Naive thymus-derived CD4-positive, alpha-beta T cell (primary cell): ENCODE measurements around the gene GMPPB. TPM values are rescaled to one million over a fixed set of nuclear protein-coding genes. Genes with fewer than 3 reads are reported as not detected.

Experiments
- ATAC-seq: fragments of 150-1000 bp; cut with Tn5 transposase; 2 replicates; pipeline ENCODE4 v1.10.0; 2021; ENCODE audit warnings: mild to moderate bottlenecking, moderate library complexity
- CTCF ChIA-PET: fragments of 350-600 bp; sonication (Branson Sonifier 250); formaldehyde crosslinking; loops from one replicate; lab custom pipeline; 2021; ENCODE audit warnings: antibody characterized with exemption; lab: Charles Lee
- POLR2A ChIA-PET: fragments of 350-600 bp; sonication (Branson Sonifier 250); formaldehyde crosslinking; loops from one replicate; lab custom pipeline; 2021; ENCODE audit warnings: antibody characterized with exemption, inconsistent platforms; lab: Charles Lee
- DNase-seq, 9 donors: peaks; one replicate each; pipeline versions ENCODE4 v3.0.0 to v3.0.0-alpha.2; 2020 to 2022; ENCODE audit warnings: mixed read lengths in 1 of 9
- H3K27ac ChIP-seq: one replicate; pipeline ENCODE4 v1.7.0; 2013; ENCODE audit warnings: mild to moderate bottlenecking, low read depth, low read length, moderate library complexity
- H3K27me3 ChIP-seq, 2 donors: one replicate each; pipeline ENCODE4 v1.7.0; 2013; ENCODE audit warnings: low read length in 2 of 2, mild to moderate bottlenecking in 2 of 2, moderate library complexity in 2 of 2; ENCODE audit not compliant: control insufficient read depth in 2 of 2, insufficient read depth in 2 of 2
- H3K36me3 ChIP-seq, 3 experiments: 1 replicate in 2 of 3; 2 replicates in 1 of 3; pipeline ENCODE4 v1.7.0; 2013; ENCODE audit warnings: low read length in 3 of 3, mild to moderate bottlenecking in 3 of 3, moderate library complexity in 1 of 3; ENCODE audit not compliant: insufficient read depth in 3 of 3, control insufficient read depth in 2 of 3
- H3K4me1 ChIP-seq, 2 donors: one replicate each; pipeline ENCODE4 v1.7.0; 2013; ENCODE audit warnings: low read length in 2 of 2, mild to moderate bottlenecking in 2 of 2, moderate library complexity in 1 of 2; ENCODE audit not compliant: control insufficient read depth in 2 of 2, insufficient read depth in 2 of 2
- H3K4me3 ChIP-seq: 2 replicates; pipeline ENCODE4 v1.7.0; 2013; ENCODE audit warnings: mild to moderate bottlenecking, low read length
- H3K9me3 ChIP-seq, 3 experiments: 1 replicate in 2 of 3; 2 replicates in 1 of 3; pipeline ENCODE4 v1.7.0; 2013; ENCODE audit warnings: low read length in 3 of 3; ENCODE audit not compliant: control insufficient read depth in 2 of 3
- H3K27ac Mint-ChIP-seq, 9 donors: one replicate each; pipeline ENCODE4 v1.8.0; 2020 to 2022; ENCODE audit warnings: mixed read lengths in 9 of 9, mild to moderate bottlenecking in 8 of 9, moderate library complexity in 5 of 9, inconsistent platforms in 2 of 9
- H3K27me3 Mint-ChIP-seq, 5 donors: one replicate each; pipeline ENCODE4 v1.8.0; 2021 to 2022; ENCODE audit warnings: mixed read lengths in 5 of 5, mild to moderate bottlenecking in 1 of 5
- H3K36me3 Mint-ChIP-seq, 5 donors: one replicate each; pipeline ENCODE4 v1.8.0; 2020 to 2022; ENCODE audit warnings: mixed read lengths in 5 of 5, mild to moderate bottlenecking in 3 of 5, inconsistent platforms in 1 of 5
- H3K4me1 Mint-ChIP-seq, 7 donors: one replicate each; pipeline ENCODE4 v1.8.0; 2020 to 2022; ENCODE audit warnings: mixed read lengths in 7 of 7, mild to moderate bottlenecking in 3 of 7, inconsistent platforms in 1 of 7
- H3K4me3 Mint-ChIP-seq, 10 donors: one replicate each; pipeline ENCODE4 v1.8.0; 2020 to 2022; ENCODE audit warnings: mild to moderate bottlenecking in 10 of 10, mixed read lengths in 10 of 10, moderate library complexity in 6 of 10, inconsistent platforms in 2 of 10
- H3K9me3 Mint-ChIP-seq, 11 donors: one replicate each; pipeline ENCODE4 v1.8.0; 2020 to 2022; ENCODE audit warnings: mixed read lengths in 11 of 11, mild to moderate bottlenecking in 4 of 11, inconsistent platforms in 1 of 11, moderate library complexity in 1 of 11
- intact Hi-C, 2 donors: fragments of 100-400 bp; cut with micrococcal nuclease; formaldehyde crosslinking; loops; one replicate each; pipeline ENCODE4 v1.15.1; 2023
- polyA plus RNA-seq, 2 donors: library from polyadenylated mRNA; unstranded; fragments of 300-500 nt; fragmentation: Illumina TruSeq; gene quantifications; one replicate each; pipeline ENCODE4 v1.2.3, GENCODE V29; 2021
- total RNA-seq, 6 experiments: library from RNA in 5 of 6; stranded (reverse) in 5 of 6; gene quantifications; 1 replicate in 5 of 6; 2 replicates in 1 of 6; pipeline ENCODE4 v1.2.3 and lab custom pipeline; 2021 to 2026

Gene GMPPB
- total and polyA plus RNA-seq, 7 experiments from 2014 or later = 14.9 to 60.4 (median 39.3) TPM

- Mint-ChIP-seq H3K36me3 (peaks cover 0 to 16% (median 0%) of the 10 kb centered on the region in 5 donors), H3K9me3 (peaks cover 0 to 5% (median 0%) of the 10 kb centered on the region in 11 donors), H3K4me1 (peaks cover 18 to 42% (median 35%) of the 10 kb centered on the region in 7 donors), H3K4me3 (peak overlapping the region in 3 of 10 donors; percentile 45 to 92 (median 56)), H3K27me3 (no peaks in the 10 kb centered on the region), H3K27ac (peak overlapping the region in 2 of 9 donors; percentile 38 to 43)
- peaks cover 17 to 22% of the 10 kb centered on the region in 2 donors for H3K4me1 ChIP-seq
- intact Hi-C loops = loop anchor here (5.0 kb wide), 4 partner anchors 34 to 206 kb away; partner anchors contain the start of genes MON1A (in 1 of the 2), MST1 (in 1 of the 2), RNF123 (in 1 of the 2) and TRAIP (in 1 of the 2)
- H3K27ac ChIP-seq = no peak overlapping the region
- H3K4me3 ChIP-seq = no peak overlapping the region
- DNase-seq (no peak), ATAC-seq (no peak)
- CTCF ChIA-PET = interaction anchor here (1.2 kb wide), 1 partner anchor 117 kb away, joined by 4 read pairs; no protein-coding TSS in a partner anchor
- H3K36me3 ChIP-seq = peaks cover 0 to 29% (median 0%) of the 10 kb centered on the region in 3 experiments
- H3K9me3 ChIP-seq = no peaks in the 10 kb centered on the region
- H3K27me3 ChIP-seq = no peaks in the 10 kb centered on the region
- POLR2A ChIA-PET = interaction anchor here (1.3 kb wide), 1 partner anchor 136 kb away, joined by 4 read pairs; no protein-coding TSS in a partner anchor
These were observed 2.2 kb downstream of the GMPPB start for GRCh38 chr3:49721596-49721895.

GRCh38 chr3:49720855-49721595 is 2.7 kb downstream of the GMPPB start:
- peak overlapping the region; percentile 15 to 72 (median 26) for H3K4me3 Mint-ChIP-seq

GRCh38 chr3:49719214-49719884 is 4.4 kb downstream of the GMPPB start, which contains the start of gene AMIGO3:
Gene AMIGO3, minus strand, starts transcription at chr3:49719684. Its CDS starts 219 bp downstream, at chr3:49719465.
- Histone ChIP-seq H3K27ac (peak within 1 kb of the TSS; percentile 69), H3K36me3 (peaks cover 0 to 30% (median 0%) of the 10 kb centered on the region in 3 experiments), H3K9me3 (no peaks in the 10 kb centered on the region), H3K4me1 (peaks cover 14 to 19% of the 10 kb centered on the region in 2 donors), H3K4me3 (peak within 1 kb of the TSS; percentile 85), H3K27me3 (no peaks in the 10 kb centered on the region)
- H3K36me3 Mint-ChIP-seq = peaks cover 0 to 17% (median 0%) of the 10 kb centered on the region in 5 donors
- ATAC-seq (peak; percentile 81), DNase-seq (peak; percentile 81 to 91 (median 87))
- CTCF ChIA-PET = interaction anchor here (0.9 to 1.1 kb wide), 2 partner anchors 16 to 179 kb away, joined by 3 to 4 read pairs; no protein-coding TSS in a partner anchor
- peaks cover 0 to 5% (median 0%) of the 10 kb centered on the region in 11 donors for H3K9me3 Mint-ChIP-seq
- POLR2A ChIA-PET = interaction anchor here (0.6 to 1.5 kb wide), 5 partner anchors 8 to 99 kb away, joined by 3 to 5 read pairs (median 4); partner anchors contain the start of gene IP6K1
- no peaks in the 10 kb centered on the region for H3K27me3 Mint-ChIP-seq
- H3K4me3 Mint-ChIP-seq = peak within 1 kb of the TSS; percentile 86 to 96 (median 91)
- H3K27ac Mint-ChIP-seq = peak within 1 kb of the TSS; percentile 78 to 95 (median 86)
- intact Hi-C loops = loop anchor here (1.0 kb wide), 7 partner anchors 16 to 120 kb away; partner anchors contain the start of genes APEH (in 1 of the 2), INKA1 (in 1 of the 2), IP6K1 (in 1 of the 2) and MST1 (in 1 of the 2)
- peaks cover 18 to 43% (median 30%) of the 10 kb centered on the region in 7 donors for H3K4me1 Mint-ChIP-seq

More at GRCh38 chr3:49720855-49721595, 2.7 kb downstream of the GMPPB start:
- Mint-ChIP-seq H3K36me3 (peaks cover 0 to 16% (median 0%) of the 10 kb centered on the region in 5 donors), H3K9me3 (peaks cover 0 to 5% (median 0%) of the 10 kb centered on the region in 11 donors), H3K27me3 (no peaks in the 10 kb centered on the region), H3K4me1 (peaks cover 18 to 42% (median 35%) of the 10 kb centered on the region in 7 donors), H3K27ac (peak overlapping the region in 7 of 9 donors; percentile 32 to 84 (median 59))
- no peak overlapping the region for H3K27ac ChIP-seq
- H3K4me3 ChIP-seq = no peak overlapping the region
- CTCF ChIA-PET = interaction anchor here (0.5 to 1.2 kb wide), 2 partner anchors 118 to 421 kb away, joined by 4 to 6 read pairs; no protein-coding TSS in a partner anchor
- peaks cover 17 to 22% of the 10 kb centered on the region in 2 donors for H3K4me1 ChIP-seq
- no peaks in the 10 kb centered on the region for H3K27me3 ChIP-seq
- peaks cover 0 to 30% (median 0%) of the 10 kb centered on the region in 3 experiments for H3K36me3 ChIP-seq
- intact Hi-C loops = loop anchor here (5.0 kb wide), 4 partner anchors 34 to 206 kb away; partner anchors contain the start of genes MON1A (in 1 of the 2), MST1 (in 1 of the 2), RNF123 (in 1 of the 2) and TRAIP (in 1 of the 2)
- DNase-seq (no peak), ATAC-seq (no peak)
- POLR2A ChIA-PET = interaction anchor here (1.3 kb wide), 1 partner anchor 136 kb away, joined by 4 read pairs; no protein-coding TSS in a partner anchor
- no peaks in the 10 kb centered on the region for H3K9me3 ChIP-seq

GRCh38 chr3:49718858-49719213 is 4.9 kb downstream of the GMPPB start:
- no peaks in the 10 kb centered on the region for H3K27me3 Mint-ChIP-seq
- ATAC-seq (no peak), DNase-seq (no peak)
- peak overlapping the region in 8 of 9 donors; percentile 47 to 95 (median 84) for H3K27ac Mint-ChIP-seq
- ChIA-PET POLR2A (interaction anchor here (0.6 to 1.5 kb wide), 5 partner anchors 8 to 99 kb away, joined by 3 to 5 read pairs (median 4); partner anchors contain the start of gene IP6K1), CTCF (interaction anchor here (1.1 kb wide), 1 partner anchor 179 kb away, joined by 4 read pairs; no protein-coding TSS in a partner anchor)
- Histone ChIP-seq H3K9me3 (no peaks in the 10 kb centered on the region), H3K4me1 (peaks cover 13 to 18% of the 10 kb centered on the region in 2 donors), H3K4me3 (peak overlapping the region; percentile 85), H3K27me3 (no peaks in the 10 kb centered on the region), H3K36me3 (peaks cover 0 to 32% (median 0%) of the 10 kb centered on the region in 3 experiments), H3K27ac (peak overlapping the region; percentile 69)
- H3K4me1 Mint-ChIP-seq = peaks cover 16 to 43% (median 30%) of the 10 kb centered on the region in 7 donors
- intact Hi-C loops = loop anchor here (1.0 kb wide), 7 partner anchors 16 to 120 kb away; partner anchors contain the start of genes APEH (in 1 of the 2), INKA1 (in 1 of the 2), IP6K1 (in 1 of the 2) and MST1 (in 1 of the 2)
- peak overlapping the region; percentile 86 to 96 (median 91) for H3K4me3 Mint-ChIP-seq
- peaks cover 0 to 3% (median 0%) of the 10 kb centered on the region in 11 donors for H3K9me3 Mint-ChIP-seq
- H3K36me3 Mint-ChIP-seq = peaks cover 0 to 17% (median 0%) of the 10 kb centered on the region in 5 donors

GRCh38 chr3:49717959-49718857 is 5.5 kb downstream of the GMPPB start:
- no peak overlapping the region for H3K27ac ChIP-seq
- peak overlapping the region in 7 of 9 donors; percentile 23 to 95 (median 79) for H3K27ac Mint-ChIP-seq
- H3K27me3 ChIP-seq = no peaks in the 10 kb centered on the region
- peaks cover 0 to 16% (median 0%) of the 10 kb centered on the region in 5 donors for H3K36me3 Mint-ChIP-seq
- DNase-seq (no peak), ATAC-seq (no peak)
- CTCF ChIA-PET = interaction anchor here (1.1 kb wide), 1 partner anchor 178 kb away, joined by 4 read pairs; no protein-coding TSS in a partner anchor
- H3K9me3 Mint-ChIP-seq = peaks cover 0 to 1% (median 0%) of the 10 kb centered on the region in 11 donors
- H3K36me3 ChIP-seq = peaks cover 0 to 29% (median 0%) of the 10 kb centered on the region in 3 experiments
- intact Hi-C loops = no loop called here
- H3K4me3 ChIP-seq = peak overlapping the region; percentile 85
- H3K4me1 ChIP-seq = peaks cover 13 to 17% of the 10 kb centered on the region in 2 donors
- peaks cover 16 to 41% (median 28%) of the 10 kb centered on the region in 7 donors for H3K4me1 Mint-ChIP-seq
- H3K4me3 Mint-ChIP-seq = peak overlapping the region; percentile 86 to 96 (median 91)
- no peaks in the 10 kb centered on the region for H3K9me3 ChIP-seq
- no peaks in the 10 kb centered on the region for H3K27me3 Mint-ChIP-seq
- POLR2A ChIA-PET = interaction anchor here (0.6 to 1.5 kb wide), 6 partner anchors 7 to 100 kb away, joined by 3 to 5 read pairs (median 4); partner anchors contain the start of gene IP6K1
